Lung (tissue), 12 donors: ENCODE measurements around the gene C11orf91. TPM values are rescaled to one million over a fixed set of nuclear protein-coding genes. Genes with fewer than 3 reads are reported as not detected.

Source experiments
- ATAC-seq: fragments of 200-7000 bp; cut with Tn5 transposase; one replicate; pipeline ENCODE4 v1.9.1; 2020; ENCODE audit warnings: moderate number of reproducible peaks; ENCODE audit not compliant: insufficient read depth, low FRiP score
- DNase-seq, 3 donors: peaks; one replicate each; pipeline ENCODE4 v3.0.0-alpha.2; 2013 to 2017
- H3K27ac ChIP-seq, 2 donors: one replicate each; pipeline ENCODE4 v1.5.1; 2013; ENCODE audit warnings: mild to moderate bottlenecking in 2 of 2, moderate library complexity in 2 of 2, control low read depth in 1 of 2, inconsistent platforms in 1 of 2, low read depth in 1 of 2, low read length in 1 of 2
- H3K27me3 ChIP-seq, 3 donors: one replicate each; pipeline ENCODE4 v1.5.1; 2013; ENCODE audit warnings: low read length in 2 of 3; ENCODE audit not compliant: control insufficient read depth in 3 of 3, insufficient read depth in 3 of 3
- H3K36me3 ChIP-seq, 4 donors: one replicate each; pipeline ENCODE4 v1.5.1; 2013; ENCODE audit warnings: low read length in 4 of 4, mild to moderate bottlenecking in 1 of 4, moderate library complexity in 1 of 4; ENCODE audit not compliant: control insufficient read depth in 4 of 4, insufficient read depth in 4 of 4
- H3K4me1 ChIP-seq, 5 donors: one replicate each; pipeline ENCODE4 v1.5.1; 2013; ENCODE audit warnings: low read length in 5 of 5, mild to moderate bottlenecking in 2 of 5, moderate library complexity in 1 of 5; ENCODE audit not compliant: control insufficient read depth in 5 of 5, insufficient read depth in 5 of 5
- H3K4me3 ChIP-seq: one replicate; pipeline ENCODE4 v1.5.1; 2013; ENCODE audit warnings: mild to moderate bottlenecking, control low read depth, moderate library complexity
- H3K9ac ChIP-seq, 2 donors: one replicate each; pipeline ENCODE4 v1.5.1; 2013; ENCODE audit warnings: low read length in 2 of 2, control low read depth in 1 of 2; ENCODE audit not compliant: insufficient read depth in 1 of 2
- H3K9me3 ChIP-seq, 4 donors: one replicate each; pipeline ENCODE4 v1.5.1; 2013; ENCODE audit warnings: low read length in 3 of 4, mild to moderate bottlenecking in 1 of 4, moderate library complexity in 1 of 4; ENCODE audit not compliant: control insufficient read depth in 4 of 4, insufficient read depth in 3 of 4
- WGBS, 2 donors: extraction: QIAGEN DNeasy Blood & Tissue Kit; methylation state at CpG; one replicate each; pipeline ENCODE4 v1.1.7; 2013; 5-methylcytosine and 5-hydroxymethylcytosine counted together
- polyA plus RNA-seq, 2 donors: library from polyadenylated mRNA; stranded (reverse); fragments of 200-250 nt; gene quantifications; one replicate each; pipeline ENCODE4 v1.2.1, GENCODE V29; 2013
- total RNA-seq, 2 donors: library from RNA; depleted of rRNA in 1 of 2; stranded (reverse); fragments of >200 nt in 1 of 2; gene quantifications; one replicate each; pipeline ENCODE4 v1.2.1, GENCODE V29; 2014 to 2021
- TF ChIP-seq, protein P1 (sequence below): IDR thresholded peaks from 2 replicates; pipeline ENCODE4 v1.5.1; 2012; ENCODE audit warnings: mild to moderate bottlenecking; ENCODE audit errors: control extremely low read depth, extremely low read depth
- donor health status: control.
- donor health status: control.
- donor health status: Bipolar disorder and iron deficiency.
- donor health status: healthy.
- donor health status: DM: yes; HTN: yes; CAD: no.

The C11orf91 gene
- total and polyA plus RNA-seq, 4 donors = 0.58 to 3.6 TPM; not detected in 2

DNA sequence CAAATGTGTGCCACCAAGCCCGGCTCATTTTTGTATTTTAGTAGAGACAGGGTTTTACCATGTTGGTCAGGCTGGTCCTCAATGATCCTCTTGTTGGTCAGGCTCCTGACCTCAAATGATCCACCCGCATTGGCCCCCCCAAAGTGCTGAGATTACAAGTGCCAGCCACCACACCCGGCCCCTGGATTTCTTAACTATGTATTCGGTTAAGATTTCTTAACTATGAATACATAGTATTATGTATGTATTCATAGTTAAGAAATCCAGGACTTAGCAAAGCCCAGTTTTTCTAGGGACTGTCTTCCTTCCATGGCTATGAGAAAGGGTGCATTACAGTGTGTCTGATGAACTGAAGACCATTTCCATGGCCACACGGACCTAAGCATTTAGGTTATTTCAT is 1.7 kb downstream of the C11orf91 start:
- WGBS, 2 donors = 48 to 68% methylated on average over 5 of the region's 5 CpGs
- no peak overlapping the region for H3K27ac ChIP-seq

DNA sequence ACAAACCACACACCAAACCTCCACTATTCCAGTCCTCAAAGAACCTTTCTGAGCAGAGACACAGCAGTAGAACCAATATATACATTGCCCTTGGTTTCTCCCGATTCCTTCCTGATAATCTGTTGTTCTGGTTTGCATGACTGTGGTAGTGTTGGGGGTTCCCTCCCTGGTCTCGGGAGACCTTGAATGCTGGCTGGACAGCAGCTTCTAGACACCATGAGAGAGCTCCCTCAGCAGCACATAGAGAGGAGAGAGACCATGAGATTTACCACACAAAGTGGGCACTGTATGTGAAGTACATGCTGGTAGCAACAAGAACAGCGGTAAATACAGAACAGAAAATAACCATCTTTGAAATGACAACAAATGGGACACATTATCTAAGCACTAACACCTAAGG is 2.6 kb downstream of the C11orf91 start:
- no peak overlapping the region for H3K4me3 ChIP-seq
- H3K4me1 ChIP-seq = peaks cover 14 to 43% (median 19%) of the 10 kb centered on the region in 5 donors
- 72 to 79% methylated on average over 3 of the region's 3 CpGs for WGBS, 2 donors
- H3K36me3 ChIP-seq = no peaks in the 10 kb centered on the region
- peak overlapping the region in 1 of 2 donors; percentile 44 for H3K27ac ChIP-seq
- H3K9me3 ChIP-seq = no peaks in the 10 kb centered on the region
- ATAC-seq = no peak
- TF ChIP-seq, protein P1, sequence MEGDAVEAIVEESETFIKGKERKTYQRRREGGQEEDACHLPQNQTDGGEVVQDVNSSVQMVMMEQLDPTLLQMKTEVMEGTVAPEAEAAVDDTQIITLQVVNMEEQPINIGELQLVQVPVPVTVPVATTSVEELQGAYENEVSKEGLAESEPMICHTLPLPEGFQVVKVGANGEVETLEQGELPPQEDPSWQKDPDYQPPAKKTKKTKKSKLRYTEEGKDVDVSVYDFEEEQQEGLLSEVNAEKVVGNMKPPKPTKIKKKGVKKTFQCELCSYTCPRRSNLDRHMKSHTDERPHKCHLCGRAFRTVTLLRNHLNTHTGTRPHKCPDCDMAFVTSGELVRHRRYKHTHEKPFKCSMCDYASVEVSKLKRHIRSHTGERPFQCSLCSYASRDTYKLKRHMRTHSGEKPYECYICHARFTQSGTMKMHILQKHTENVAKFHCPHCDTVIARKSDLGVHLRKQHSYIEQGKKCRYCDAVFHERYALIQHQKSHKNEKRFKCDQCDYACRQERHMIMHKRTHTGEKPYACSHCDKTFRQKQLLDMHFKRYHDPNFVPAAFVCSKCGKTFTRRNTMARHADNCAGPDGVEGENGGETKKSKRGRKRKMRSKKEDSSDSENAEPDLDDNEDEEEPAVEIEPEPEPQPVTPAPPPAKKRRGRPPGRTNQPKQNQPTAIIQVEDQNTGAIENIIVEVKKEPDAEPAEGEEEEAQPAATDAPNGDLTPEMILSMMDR = no peak
- no peak overlapping the region for H3K9ac ChIP-seq
- no peaks in the 10 kb centered on the region for H3K27me3 ChIP-seq
- DNase-seq = no peak

More for the DNA sequence above, 1.7 kb downstream of the C11orf91 start:
- peaks cover 11 to 36% (median 21%) of the 10 kb centered on the region in 5 donors for H3K4me1 ChIP-seq
- DNase-seq (no peak), ATAC-seq (no peak)
- H3K27me3 ChIP-seq = no peaks in the 10 kb centered on the region
- H3K9me3 ChIP-seq = no peaks in the 10 kb centered on the region
- H3K4me3 ChIP-seq = no peak overlapping the region
- TF ChIP-seq, protein P1 = no peak
- H3K36me3 ChIP-seq = no peaks in the 10 kb centered on the region
- H3K9ac ChIP-seq = no peak overlapping the region

DNA sequence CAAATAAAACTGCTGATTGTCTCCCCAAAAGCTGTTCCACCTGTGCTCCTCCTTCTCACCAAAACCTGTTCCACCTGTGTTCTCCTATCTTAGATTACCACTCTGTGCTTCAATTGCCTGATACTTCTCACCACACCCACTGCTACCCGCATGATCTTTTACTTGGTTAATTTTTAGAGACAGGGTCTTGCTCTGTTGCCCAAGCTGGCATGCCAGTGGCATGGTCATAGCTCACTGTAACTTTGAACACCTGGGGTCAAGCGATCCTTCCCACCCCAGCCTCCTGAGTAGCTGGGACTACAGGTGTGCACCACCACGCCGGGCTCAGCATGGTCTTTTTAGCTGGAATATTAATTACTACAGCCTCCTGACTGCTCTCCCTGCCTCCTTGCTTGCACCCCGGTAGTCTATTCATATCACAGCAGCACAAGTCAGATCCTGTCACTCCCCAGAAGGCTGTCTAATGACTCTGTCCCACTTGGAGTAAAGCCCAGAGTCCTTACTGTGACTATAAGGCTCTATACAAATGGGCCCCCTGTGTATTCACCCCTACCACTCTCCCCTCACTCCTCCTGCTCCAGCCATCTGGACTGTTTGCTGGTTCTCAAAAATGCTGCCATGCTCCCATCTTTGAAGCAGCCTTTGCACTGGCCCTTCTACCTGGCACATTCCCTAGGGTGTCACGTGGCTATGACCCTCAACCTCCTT is 3.5 kb downstream of the C11orf91 start:
- Histone ChIP-seq H3K9ac (no peak overlapping the region), H3K4me3 (no peak overlapping the region), H3K4me1 (peaks cover 17 to 45% (median 21%) of the 10 kb centered on the region in 5 donors), H3K27me3 (no peaks in the 10 kb centered on the region), H3K27ac (no peak overlapping the region), H3K9me3 (no peaks in the 10 kb centered on the region), H3K36me3 (no peaks in the 10 kb centered on the region)
- DNase-seq (peak in 2 of 3 donors; percentile 34 to 69), ATAC-seq (no peak)
- TF ChIP-seq, protein P1 = no peak
- WGBS, 2 donors = 80 to 87% methylated on average over 6 of the region's 6 CpGs
